Lower leg skin (tissue), 4 donors: ENCODE measurements around the gene LRAT. TPM values are rescaled to one million over a fixed set of nuclear protein-coding genes. Genes with fewer than 3 reads are reported as not detected.

Source experiments
- DNase-seq, 2 donors: peaks; one replicate each; pipeline ENCODE4 v3.0.0-alpha.2; 2019; ENCODE audit warnings: low spot score in 2 of 2
- H3K4me3 ChIP-seq: fragments of 200-600 bp; sonication (generic); 2 replicates; pipeline ENCODE4 v1.5.1; 2017; ENCODE audit warnings: mild to moderate bottlenecking, low read depth; ENCODE audit not compliant: poor library complexity, severe bottlenecking
- POLR2A ChIP-seq, 2 donors: fragments of 450-650 bp; IDR thresholded peaks; one replicate each; pipeline ENCODE4 v1.6.1; 2016 to 2017; ENCODE audit warnings: antibody characterized with exemption in 2 of 2, mild to moderate bottlenecking in 1 of 2, moderate library complexity in 1 of 2
- WGBS, 2 donors: methylation state at CpG; one replicate each; pipeline ENCODE4 v1.1.5; 2018; 5-methylcytosine and 5-hydroxymethylcytosine counted together
- intact Hi-C: fragments of 100-400 bp; cut with DNase I; formaldehyde crosslinking; loops from one replicate; pipeline ENCODE4 v1.15.0; 2023; ENCODE audit warnings: low total_unique reads
- total RNA-seq, 4 donors: library from RNA; depleted of rRNA; stranded (reverse); fragments of >200 nt; gene quantifications; one replicate each; pipeline ENCODE4 v1.1.0, GENCODE V29; 2016
- TF ChIP-seq, protein P1 (sequence below), 3 donors: fragments of 450-650 bp; IDR thresholded peaks; one replicate each; pipeline ENCODE4 v1.5.1; 2016; ENCODE audit warnings: antibody characterized with exemption in 3 of 3, mild to moderate bottlenecking in 3 of 3, moderate library complexity in 2 of 3

LRAT gene
- total RNA-seq, 4 donors from 2014 or later = 0.13 to 0.66 (median 0.16) TPM

DNA sequence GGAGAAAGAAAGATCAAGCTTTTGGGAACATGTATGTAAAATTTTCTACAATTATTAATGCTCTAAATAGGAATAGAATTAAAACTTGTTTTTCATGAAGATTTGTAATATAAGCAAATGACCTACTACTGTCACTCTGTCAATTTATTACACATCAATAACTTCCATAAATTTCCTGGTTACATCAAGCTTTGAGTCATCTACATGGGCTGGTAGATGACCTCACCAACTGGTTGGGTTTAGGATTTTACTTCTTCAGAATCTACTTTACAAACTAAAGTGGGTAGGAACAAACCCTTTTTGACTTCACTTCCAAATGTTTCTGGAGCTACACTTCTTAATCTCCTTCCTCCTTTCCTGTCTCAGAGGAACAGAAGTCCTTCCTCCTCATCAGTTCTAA is 12.0 kb upstream of the LRAT start:
- TF ChIP-seq, protein P1, sequence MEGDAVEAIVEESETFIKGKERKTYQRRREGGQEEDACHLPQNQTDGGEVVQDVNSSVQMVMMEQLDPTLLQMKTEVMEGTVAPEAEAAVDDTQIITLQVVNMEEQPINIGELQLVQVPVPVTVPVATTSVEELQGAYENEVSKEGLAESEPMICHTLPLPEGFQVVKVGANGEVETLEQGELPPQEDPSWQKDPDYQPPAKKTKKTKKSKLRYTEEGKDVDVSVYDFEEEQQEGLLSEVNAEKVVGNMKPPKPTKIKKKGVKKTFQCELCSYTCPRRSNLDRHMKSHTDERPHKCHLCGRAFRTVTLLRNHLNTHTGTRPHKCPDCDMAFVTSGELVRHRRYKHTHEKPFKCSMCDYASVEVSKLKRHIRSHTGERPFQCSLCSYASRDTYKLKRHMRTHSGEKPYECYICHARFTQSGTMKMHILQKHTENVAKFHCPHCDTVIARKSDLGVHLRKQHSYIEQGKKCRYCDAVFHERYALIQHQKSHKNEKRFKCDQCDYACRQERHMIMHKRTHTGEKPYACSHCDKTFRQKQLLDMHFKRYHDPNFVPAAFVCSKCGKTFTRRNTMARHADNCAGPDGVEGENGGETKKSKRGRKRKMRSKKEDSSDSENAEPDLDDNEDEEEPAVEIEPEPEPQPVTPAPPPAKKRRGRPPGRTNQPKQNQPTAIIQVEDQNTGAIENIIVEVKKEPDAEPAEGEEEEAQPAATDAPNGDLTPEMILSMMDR (IDR thresholded peaks at IDR 0.05) = no peak
- TF ChIP-seq POLR2A (IDR thresholded peaks at IDR 0.05) = no peak
- intact Hi-C loops = no loop called here
- no peak overlapping the region for H3K4me3 ChIP-seq

DNA sequence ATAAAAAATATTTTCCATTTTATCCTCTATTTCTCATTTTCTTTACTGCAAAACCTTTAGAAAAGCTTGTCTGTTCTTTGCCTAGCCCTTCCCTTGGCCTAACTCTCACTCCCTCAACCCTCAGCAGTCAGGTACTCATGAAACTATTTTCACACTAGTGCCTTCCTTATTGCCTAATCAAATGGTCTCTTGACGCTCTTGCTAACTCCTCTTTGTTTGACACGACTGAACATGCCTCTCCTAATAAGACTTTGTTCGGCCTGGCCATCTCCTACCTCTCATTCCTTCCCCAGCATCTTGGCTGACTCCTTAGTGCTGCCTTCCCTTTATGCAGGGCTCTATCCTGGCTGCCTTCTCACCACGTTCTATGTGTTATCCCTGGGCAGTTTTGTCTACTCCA is 11.1 kb upstream of the LRAT start:
- DNase-seq = no peak
- no peak overlapping the region for H3K4me3 ChIP-seq
- WGBS, 2 donors = 67 to 72% methylated on average over 4 of the region's 4 CpGs
- intact Hi-C loops = no loop called here
- TF ChIP-seq, protein P1 (IDR thresholded peaks at IDR 0.05) = no peak
- no peak for TF ChIP-seq POLR2A (IDR thresholded peaks at IDR 0.05)

More for the DNA sequence above, 12.0 kb upstream of the LRAT start:
- DNase-seq = no peak

DNA sequence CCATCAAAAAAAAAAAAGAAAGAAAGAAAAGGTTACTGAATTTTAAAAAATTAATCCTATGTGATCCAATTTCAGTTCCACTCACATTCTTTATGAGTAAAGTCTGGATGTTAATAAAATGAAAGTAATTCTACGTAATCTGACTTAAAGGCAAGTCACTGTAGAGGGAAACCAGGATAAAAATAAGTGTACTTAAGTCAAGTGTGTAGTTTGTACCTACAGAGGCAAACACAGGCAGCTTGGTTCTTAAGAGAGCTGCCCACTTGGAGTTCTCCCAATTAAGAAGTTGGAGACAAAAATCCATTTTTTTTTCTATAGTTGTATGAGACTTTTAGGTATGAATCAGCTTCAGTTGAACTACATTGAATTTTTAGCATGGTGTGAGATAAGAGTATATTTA is 7.0 kb upstream of the LRAT start:
- H3K4me3 ChIP-seq = no peak overlapping the region
- intact Hi-C loops = no loop called here

DNA sequence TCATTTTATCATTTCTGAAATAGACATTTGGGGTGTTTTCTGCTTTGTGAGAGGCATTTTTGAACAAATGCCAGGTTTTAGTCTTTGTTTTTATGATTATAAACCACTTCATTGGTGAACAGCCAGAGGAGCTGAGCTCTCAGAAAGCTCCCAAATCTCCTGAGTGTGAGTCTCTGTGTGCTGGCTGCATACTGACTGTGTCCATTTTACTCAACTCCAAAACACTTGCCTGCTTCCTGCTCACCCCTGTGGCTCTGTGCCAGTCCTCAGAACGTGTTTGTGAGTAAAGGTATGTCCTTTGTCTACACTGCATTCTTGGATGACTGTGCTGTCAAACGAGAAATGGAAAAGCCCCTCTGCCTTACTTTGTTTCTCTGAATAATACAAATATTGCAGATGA is 5.4 kb upstream of the LRAT start:
- 18 to 27% methylated on average over 2 of the region's 2 CpGs for WGBS, 2 donors
- intact Hi-C loops = no loop called here
- DNase-seq = no peak
- no peak for TF ChIP-seq POLR2A (IDR thresholded peaks at IDR 0.05)
- TF ChIP-seq, protein P1 (IDR thresholded peaks at IDR 0.05) = no peak
- no peak overlapping the region for H3K4me3 ChIP-seq

More for the DNA sequence above, 7.0 kb upstream of the LRAT start:
- 88 to 91% methylated on average over 1 of the region's 1 CpG for WGBS, 2 donors
- no peak for DNase-seq
- TF ChIP-seq, protein P1 (IDR thresholded peaks at IDR 0.05) = no peak
- TF ChIP-seq POLR2A (IDR thresholded peaks at IDR 0.05) = no peak

DNA sequence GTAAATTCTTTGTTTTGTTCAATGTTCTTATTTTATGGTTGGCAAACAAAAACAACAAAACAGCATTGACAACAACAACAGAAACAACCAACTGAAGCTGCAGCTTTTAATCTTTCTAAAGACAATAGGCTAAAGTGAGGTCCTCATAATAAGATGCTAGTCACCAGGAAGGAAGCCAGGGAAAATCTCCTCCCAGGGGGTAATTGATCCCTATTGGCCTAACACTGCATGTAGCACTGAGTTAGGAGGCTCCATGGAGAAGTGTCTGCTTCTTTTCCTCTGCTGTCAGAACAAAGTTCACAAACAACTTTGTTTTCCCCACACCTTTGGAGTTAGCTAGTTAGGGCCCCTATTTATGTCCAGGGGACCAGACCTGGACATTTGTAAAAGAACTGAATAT is 4.7 kb upstream of the LRAT start:
- TF ChIP-seq POLR2A (IDR thresholded peaks at IDR 0.05) = no peak
- TF ChIP-seq, protein P1 (IDR thresholded peaks at IDR 0.05) = no peak
- no peak for DNase-seq

DNA sequence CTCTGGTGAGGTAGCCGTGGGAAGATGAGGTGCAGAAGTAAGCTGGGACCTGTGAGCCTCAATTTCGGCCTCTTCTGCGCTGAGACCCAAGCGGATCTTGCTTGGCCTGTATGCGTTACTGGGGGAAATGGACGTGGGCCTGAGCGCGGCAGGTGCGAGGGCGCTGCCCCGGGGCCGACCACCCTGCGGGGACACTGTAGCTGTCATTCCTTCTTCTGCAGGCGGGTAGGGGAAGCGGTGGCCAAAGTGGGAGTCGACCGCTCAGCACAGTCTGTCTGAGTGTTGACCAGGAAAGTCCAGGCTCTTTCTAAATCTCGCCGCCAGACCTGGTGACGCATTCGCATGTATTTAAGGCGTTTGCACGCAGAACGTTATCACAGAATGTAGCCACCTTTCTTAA is 3.3 kb upstream of the LRAT start:
- 63 to 66% methylated on average over 24 of the region's 24 CpGs for WGBS, 2 donors
- DNase-seq = no peak
- intact Hi-C loops = no loop called here
- H3K4me3 ChIP-seq = no peak overlapping the region
- TF ChIP-seq, protein P1 (IDR thresholded peaks at IDR 0.05) = no peak
- no peak for TF ChIP-seq POLR2A (IDR thresholded peaks at IDR 0.05)

More for the DNA sequence above, 4.7 kb upstream of the LRAT start:
- intact Hi-C loops = no loop called here
- H3K4me3 ChIP-seq = no peak overlapping the region
